Activated T-cell treated with anti-CD3 and anti-CD28 coated beads, Interleukin-2, amount 50 U/mL, for 4 hours (primary cell): ENCODE results near the gene PWP2. TPM values are rescaled to one million over a fixed set of nuclear protein-coding genes. Genes with fewer than 3 reads are reported as not detected.
A peak's percentile ranks its signal among the peaks of the same experiment; 100 is the strongest.
"Not testable (repeated sequence)": the region's sequence is repeated elsewhere in the genome, so short reads cannot be mapped to it uniquely, and the experiment has no call there.

Experiments
- ATAC-seq, 2 donors: fragments of 200-7000 bp; cut with Tn5 transposase; one replicate each; pipeline ENCODE4 v1.10.0; 2021
- DNase-seq: peaks from one replicate; pipeline ENCODE4 v3.0.0-alpha.2; 2020
- H3K27me3 Mint-ChIP-seq: one replicate; pipeline ENCODE4 v1.8.0; 2021; ENCODE audit warnings: low read depth, mixed read lengths
- H3K36me3 Mint-ChIP-seq: one replicate; pipeline ENCODE4 v1.8.0; 2022; ENCODE audit warnings: mixed read lengths; ENCODE audit not compliant: insufficient read depth
- H3K4me1 Mint-ChIP-seq: one replicate; pipeline ENCODE4 v1.8.0; 2021; ENCODE audit warnings: low read depth, mixed read lengths
- H3K4me3 Mint-ChIP-seq: one replicate; pipeline ENCODE4 v1.8.0; 2021; ENCODE audit warnings: mild to moderate bottlenecking, moderate library complexity, mixed read lengths
- H3K9me3 Mint-ChIP-seq: one replicate; pipeline ENCODE4 v1.8.0; 2021; ENCODE audit warnings: mixed read lengths
- total RNA-seq, 3 donors: library from RNA; stranded (reverse); gene quantifications; one replicate each; pipeline ENCODE4 v1.2.1, GENCODE V29; 2021

PWP2 gene
- total RNA-seq = 100 to 1,000 TPM in 1 of 3 donors, 10 to 100 TPM in 2; 24.6 to 145 (median 27.1) TPM

- H3K9me3 Mint-ChIP-seq, H3K27me3 Mint-ChIP-seq, H3K4me1 Mint-ChIP-seq, H3K36me3 Mint-ChIP-seq: not testable (repeated sequence)
- DNase-seq = peak; percentile 71
- peak within 1 kb of the TSS; percentile 42 for H3K4me3 Mint-ChIP-seq
- peak; percentile 90 to 94 for ATAC-seq
These were observed at the start of gene PWP2 for GRCh38 chr21:44107026-44107501. PWP2 (plus strand) TSS chr21:44107399; CDS start chr21:44107417, 18 bp downstream.

GRCh38 chr21:44057960-44058651 is 49.1 kb upstream of the PWP2 start:
- ATAC-seq (peak; percentile 69 to 79), DNase-seq (no peak)
- H3K36me3 Mint-ChIP-seq = peaks cover 45% of the 10 kb centered on the region
- H3K4me1 Mint-ChIP-seq = peaks cover 26% of the 10 kb centered on the region
- H3K27me3 Mint-ChIP-seq = no peaks in the 10 kb centered on the region
- peak overlapping the region; percentile 80 for H3K4me3 Mint-ChIP-seq
- no peaks in the 10 kb centered on the region for H3K9me3 Mint-ChIP-seq

- H3K36me3 Mint-ChIP-seq = peaks cover 48% of the 10 kb centered on the region
- peak overlapping the region; percentile 80 for H3K4me3 Mint-ChIP-seq
- no peaks in the 10 kb centered on the region for H3K27me3 Mint-ChIP-seq
- no peak for ATAC-seq
- no peaks in the 10 kb centered on the region for H3K9me3 Mint-ChIP-seq
- peaks cover 29% of the 10 kb centered on the region for H3K4me1 Mint-ChIP-seq
- no peak for DNase-seq
These were observed 48.6 kb upstream of the PWP2 start for GRCh38 chr21:44058652-44058964.

GRCh38 chr21:44058981-44059380 is 48.2 kb upstream of the PWP2 start:
- peaks cover 48% of the 10 kb centered on the region for H3K36me3 Mint-ChIP-seq
- peaks cover 33% of the 10 kb centered on the region for H3K4me1 Mint-ChIP-seq
- peak overlapping the region; percentile 0 for H3K4me3 Mint-ChIP-seq
- no peak for DNase-seq
- ATAC-seq = no peak
- no peaks in the 10 kb centered on the region for H3K9me3 Mint-ChIP-seq
- H3K27me3 Mint-ChIP-seq = no peaks in the 10 kb centered on the region

- H3K9me3 Mint-ChIP-seq = no peaks in the 10 kb centered on the region
- H3K27me3 Mint-ChIP-seq = no peaks in the 10 kb centered on the region
- H3K4me3 Mint-ChIP-seq = no peak overlapping the region
- H3K4me1 Mint-ChIP-seq = peaks cover 35% of the 10 kb centered on the region
- H3K36me3 Mint-ChIP-seq = peaks cover 50% of the 10 kb centered on the region
- DNase-seq (no peak), ATAC-seq (no peak)
These were observed 47.5 kb upstream of the PWP2 start for GRCh38 chr21:44059710-44060109.

- Mint-ChIP-seq H3K4me1 (peaks cover 56% of the 10 kb centered on the region), H3K27me3 (no peaks in the 10 kb centered on the region), H3K9me3 (no peaks in the 10 kb centered on the region), H3K4me3 (no peak overlapping the region), H3K36me3 (peaks cover 44% of the 10 kb centered on the region)
- ATAC-seq (no peak), DNase-seq (no peak)
These were observed 44.8 kb upstream of the PWP2 start for GRCh38 chr21:44062380-44062779.

- Mint-ChIP-seq H3K4me1 (peaks cover 50% of the 10 kb centered on the region), H3K9me3 (no peaks in the 10 kb centered on the region), H3K36me3 (peaks cover 39% of the 10 kb centered on the region), H3K27me3 (no peaks in the 10 kb centered on the region), H3K4me3 (no peak overlapping the region)
- ATAC-seq (no peak), DNase-seq (no peak)
These were observed 43.9 kb upstream of the PWP2 start for GRCh38 chr21:44063151-44063912.

GRCh38 chr21:44064852-44065403 is 42.3 kb upstream of the PWP2 start:
- H3K4me3 Mint-ChIP-seq = peak overlapping the region; percentile 64
- H3K36me3 Mint-ChIP-seq = peaks cover 33% of the 10 kb centered on the region
- H3K27me3 Mint-ChIP-seq = no peaks in the 10 kb centered on the region
- ATAC-seq = peak; percentile 62 to 68
- H3K9me3 Mint-ChIP-seq = no peaks in the 10 kb centered on the region
- H3K4me1 Mint-ChIP-seq = peaks cover 42% of the 10 kb centered on the region
- DNase-seq = no peak

GRCh38 chr21:44065428-44065827 is 41.8 kb upstream of the PWP2 start:
- Mint-ChIP-seq H3K9me3 (no peaks in the 10 kb centered on the region), H3K4me1 (peaks cover 42% of the 10 kb centered on the region), H3K4me3 (peak overlapping the region; percentile 64), H3K36me3 (peaks cover 35% of the 10 kb centered on the region), H3K27me3 (no peaks in the 10 kb centered on the region)
- peak; percentile 71 for DNase-seq
- peak; percentile 98 to 99 for ATAC-seq

GRCh38 chr21:44066116-44066515 is 41.1 kb upstream of the PWP2 start:
- Mint-ChIP-seq H3K27me3 (no peaks in the 10 kb centered on the region), H3K36me3 (peaks cover 35% of the 10 kb centered on the region), H3K9me3 (no peaks in the 10 kb centered on the region), H3K4me3 (peak overlapping the region; percentile 64), H3K4me1 (peaks cover 42% of the 10 kb centered on the region)
- DNase-seq (no peak), ATAC-seq (no peak)

GRCh38 chr21:44067011-44067839 is 40.0 kb upstream of the PWP2 start:
- H3K4me3 Mint-ChIP-seq = no peak overlapping the region
- DNase-seq = no peak
- no peaks in the 10 kb centered on the region for H3K9me3 Mint-ChIP-seq
- no peak for ATAC-seq
- H3K27me3 Mint-ChIP-seq = no peaks in the 10 kb centered on the region
- H3K4me1 Mint-ChIP-seq = peaks cover 42% of the 10 kb centered on the region
- H3K36me3 Mint-ChIP-seq = peaks cover 33% of the 10 kb centered on the region

GRCh38 chr21:44070391-44070790 is 36.8 kb upstream of the PWP2 start:
- no peaks in the 10 kb centered on the region for H3K27me3 Mint-ChIP-seq
- H3K9me3 Mint-ChIP-seq = no peaks in the 10 kb centered on the region
- peaks cover 34% of the 10 kb centered on the region for H3K36me3 Mint-ChIP-seq

GRCh38 chr21:44071359-44072104 is 35.7 kb upstream of the PWP2 start:
- Mint-ChIP-seq H3K36me3 (peaks cover 39% of the 10 kb centered on the region), H3K4me3 (no peak overlapping the region), H3K27me3 (no peaks in the 10 kb centered on the region), H3K9me3 (no peaks in the 10 kb centered on the region), H3K4me1 (peaks cover 15% of the 10 kb centered on the region)
- no peak for DNase-seq
- no peak for ATAC-seq

More at GRCh38 chr21:44070391-44070790, 36.8 kb upstream of the PWP2 start:
- H3K4me3 Mint-ChIP-seq = no peak overlapping the region
- DNase-seq = no peak
- peaks cover 23% of the 10 kb centered on the region for H3K4me1 Mint-ChIP-seq
- ATAC-seq = no peak
